Stimulated activated CD4-positive, alpha-beta T cell treated with anti-CD3 and anti-CD28 coated beads, TNF-alpha, amount 100 ng/mL, for 1 hour (primary cell): ENCODE measurements around the gene NT5E.
"Not testable (repeated sequence)": the region's sequence is repeated elsewhere in the genome, so short reads cannot be mapped to it uniquely, and the experiment has no call there.

Experiments used
- DNase-seq, 3 donors: peaks; one replicate each; pipeline ENCODE4 v3.0.0-alpha.2; 2020; ENCODE audit warnings: low read depth in 3 of 3, low spot score in 1 of 3

Gene NT5E

GRCh38 chr6:85490516-85491248 lies 40.8 kb downstream of the NT5E start:
- DNase-seq = no peak

GRCh38 chr6:85493389-85493788 lies 43.5 kb downstream of the NT5E start:
- no peak for DNase-seq

- DNase-seq = no peak
Observed at GRCh38 chr6:85494547-85495536, 45.0 kb downstream of the NT5E start.

- DNase-seq = no peak
Observed at GRCh38 chr6:85496009-85496579, 46.2 kb downstream of the NT5E start.

- DNase-seq = no peak
Observed at GRCh38 chr6:85496856-85497255, 47.0 kb downstream of the NT5E start.

GRCh38 chr6:85498596-85499258 lies 48.8 kb downstream of the NT5E start:
- DNase-seq = no peak

GRCh38 chr6:85506441-85507093 lies 56.7 kb downstream of the NT5E start:
- no peak for DNase-seq

- no peak for DNase-seq
Observed at GRCh38 chr6:85516168-85516567, 66.3 kb downstream of the NT5E start.

GRCh38 chr6:85524281-85524680 lies 74.4 kb downstream of the NT5E start:
- DNase-seq = not testable (repeated sequence)

- DNase-seq = no peak
Observed at GRCh38 chr6:85537055-85537494, 87.2 kb downstream of the NT5E start.

GRCh38 chr6:85544776-85545175 lies 94.9 kb downstream of the NT5E start:
- DNase-seq = no peak
